ENCODE data around the gene TOMM20.
"Not testable (repeated sequence)": the region's sequence is repeated elsewhere in the genome, so short reads cannot be mapped to it uniquely, and the experiment has no call there.

The TOMM20 gene

GRCh38 chr1:235128456-235129328, at the start of gene TOMM20:
TOMM20 (minus strand) TSS chr1:235128837; CDS start chr1:235128715, 122 bp downstream.
- Mint-ChIP-seq H3K27ac (peak within 1 kb of the TSS; percentile 95), H3K36me3 (ENCODE audit: low read depth) (peaks cover 68% of the 10 kb centered on the region), H3K9me3 (no peaks in the 10 kb centered on the region), H3K27me3 (no peaks in the 10 kb centered on the region), H3K4me3 (peak within 1 kb of the TSS; percentile 98), H3K4me1 (ENCODE audit: low read depth) (peaks cover 38% of the 10 kb centered on the region)
- intact Hi-C loops (cut with micrococcal nuclease), result no loop called here

GRCh38 chr1:235176486-235176885, 47.8 kb upstream of the TOMM20 start:
- Mint-ChIP-seq H3K4me1 (ENCODE audit: low read depth) (no peaks in the 10 kb centered on the region), H3K27ac (no peak overlapping the region)

GRCh38 chr1:235169986-235170385, 41.3 kb upstream of the TOMM20 start:
- peaks cover 82% of the 10 kb centered on the region for H3K36me3 Mint-ChIP-seq (ENCODE audit: low read depth)
- intact Hi-C loops (cut with micrococcal nuclease), result no loop called here
- no peak overlapping the region for H3K27ac Mint-ChIP-seq
- H3K4me1 Mint-ChIP-seq (ENCODE audit: low read depth), result no peaks in the 10 kb centered on the region
- H3K4me3 Mint-ChIP-seq, result no peak overlapping the region
- H3K27me3 Mint-ChIP-seq, result no peaks in the 10 kb centered on the region
- H3K9me3 Mint-ChIP-seq, result no peaks in the 10 kb centered on the region

More at GRCh38 chr1:235176486-235176885, 47.8 kb upstream of the TOMM20 start:
- Mint-ChIP-seq H3K9me3 (no peaks in the 10 kb centered on the region), H3K27me3 (no peaks in the 10 kb centered on the region), H3K4me3 (no peak overlapping the region), H3K36me3 (ENCODE audit: low read depth) (peaks cover 71% of the 10 kb centered on the region)
- intact Hi-C loops (cut with micrococcal nuclease), result no loop called here

GRCh38 chr1:235168375-235168774, 39.7 kb upstream of the TOMM20 start:
- no peaks in the 10 kb centered on the region for H3K27me3 Mint-ChIP-seq
- H3K4me3 Mint-ChIP-seq, result no peak overlapping the region
- H3K27ac Mint-ChIP-seq, result no peak overlapping the region
- H3K36me3 Mint-ChIP-seq (ENCODE audit: low read depth), result peaks cover 66% of the 10 kb centered on the region
- H3K4me1 Mint-ChIP-seq (ENCODE audit: low read depth), result no peaks in the 10 kb centered on the region
- H3K9me3 Mint-ChIP-seq, result no peaks in the 10 kb centered on the region
- intact Hi-C loops (cut with micrococcal nuclease), result no loop called here

GRCh38 chr1:235161685-235162327, 33.2 kb upstream of the TOMM20 start:
- peaks cover 28% of the 10 kb centered on the region for H3K36me3 Mint-ChIP-seq (ENCODE audit: low read depth)
- H3K27me3 Mint-ChIP-seq, result no peaks in the 10 kb centered on the region

GRCh38 chr1:235160957-235161684, 32.5 kb upstream of the TOMM20 start, which contains the start of gene RBM34:
RBM34 (minus strand) TSS chr1:235161250; CDS start chr1:235161226, 24 bp downstream.
- H3K4me3 Mint-ChIP-seq, result peak within 1 kb of the TSS; percentile 85
- peaks cover 28% of the 10 kb centered on the region for H3K36me3 Mint-ChIP-seq (ENCODE audit: low read depth)
- intact Hi-C loops (cut with micrococcal nuclease), result no loop called here
- peaks cover 15% of the 10 kb centered on the region for H3K4me1 Mint-ChIP-seq (ENCODE audit: low read depth)
- H3K9me3 Mint-ChIP-seq, result no peaks in the 10 kb centered on the region
- H3K27me3 Mint-ChIP-seq, result no peaks in the 10 kb centered on the region
- H3K27ac Mint-ChIP-seq, result peak within 1 kb of the TSS; percentile 93

More at GRCh38 chr1:235161685-235162327, 33.2 kb upstream of the TOMM20 start:
- Mint-ChIP-seq H3K27ac (peak overlapping the region; percentile 93), H3K9me3 (no peaks in the 10 kb centered on the region), H3K4me3 (peak overlapping the region; percentile 85), H3K4me1 (ENCODE audit: low read depth) (peaks cover 15% of the 10 kb centered on the region)
- intact Hi-C loops (cut with micrococcal nuclease), result no loop called here

GRCh38 chr1:235160383-235160956, 31.8 kb upstream of the TOMM20 start:
- intact Hi-C loops (cut with micrococcal nuclease), result no loop called here
- H3K27me3 Mint-ChIP-seq, result no peaks in the 10 kb centered on the region
- peak overlapping the region; percentile 93 for H3K27ac Mint-ChIP-seq

GRCh38 chr1:235159930-235160329, 31.3 kb upstream of the TOMM20 start:
- H3K4me3 Mint-ChIP-seq, result peak overlapping the region; percentile 85
- H3K9me3 Mint-ChIP-seq; intact Hi-C loops (cut with micrococcal nuclease); H3K27me3 Mint-ChIP-seq: not testable (repeated sequence)
- H3K27ac Mint-ChIP-seq, result peak overlapping the region; percentile 93
- peaks cover 15% of the 10 kb centered on the region for H3K4me1 Mint-ChIP-seq (ENCODE audit: low read depth)
- peaks cover 22% of the 10 kb centered on the region for H3K36me3 Mint-ChIP-seq (ENCODE audit: low read depth)

More at GRCh38 chr1:235160383-235160956, 31.8 kb upstream of the TOMM20 start:
- Mint-ChIP-seq H3K4me3 (peak overlapping the region; percentile 85), H3K9me3 (no peaks in the 10 kb centered on the region), H3K4me1 (ENCODE audit: low read depth) (peaks cover 15% of the 10 kb centered on the region), H3K36me3 (ENCODE audit: low read depth) (peaks cover 23% of the 10 kb centered on the region)

- H3K4me1 Mint-ChIP-seq (ENCODE audit: low read depth), result peaks cover 15% of the 10 kb centered on the region
- H3K27me3 Mint-ChIP-seq; intact Hi-C loops (cut with micrococcal nuclease); H3K9me3 Mint-ChIP-seq; H3K27ac Mint-ChIP-seq; H3K4me3 Mint-ChIP-seq: not testable (repeated sequence)
- peaks cover 28% of the 10 kb centered on the region for H3K36me3 Mint-ChIP-seq (ENCODE audit: low read depth)
These were observed 30.6 kb upstream of the TOMM20 start for GRCh38 chr1:235159284-235159683.

GRCh38 chr1:235158680-235159079, 30.0 kb upstream of the TOMM20 start:
- no peak overlapping the region for H3K27ac Mint-ChIP-seq
- intact Hi-C loops (cut with micrococcal nuclease), result no loop called here
- H3K4me1 Mint-ChIP-seq (ENCODE audit: low read depth), result peaks cover 15% of the 10 kb centered on the region
- no peaks in the 10 kb centered on the region for H3K9me3 Mint-ChIP-seq
- no peak overlapping the region for H3K4me3 Mint-ChIP-seq
- no peaks in the 10 kb centered on the region for H3K27me3 Mint-ChIP-seq
- peaks cover 35% of the 10 kb centered on the region for H3K36me3 Mint-ChIP-seq (ENCODE audit: low read depth)

GRCh38 chr1:235157150-235157549, 28.5 kb upstream of the TOMM20 start:
- no peaks in the 10 kb centered on the region for H3K27me3 Mint-ChIP-seq
- H3K4me1 Mint-ChIP-seq (ENCODE audit: low read depth), result peaks cover 15% of the 10 kb centered on the region
- no peak overlapping the region for H3K27ac Mint-ChIP-seq
- no peaks in the 10 kb centered on the region for H3K9me3 Mint-ChIP-seq
- intact Hi-C loops (cut with micrococcal nuclease), result no loop called here
- H3K36me3 Mint-ChIP-seq (ENCODE audit: low read depth), result peaks cover 46% of the 10 kb centered on the region
- no peak overlapping the region for H3K4me3 Mint-ChIP-seq

GRCh38 chr1:235156740-235157139, 28.1 kb upstream of the TOMM20 start:
- peaks cover 12% of the 10 kb centered on the region for H3K4me1 Mint-ChIP-seq (ENCODE audit: low read depth)
- peaks cover 46% of the 10 kb centered on the region for H3K36me3 Mint-ChIP-seq (ENCODE audit: low read depth)
- no peak overlapping the region for H3K27ac Mint-ChIP-seq
- H3K9me3 Mint-ChIP-seq, result no peaks in the 10 kb centered on the region
- intact Hi-C loops (cut with micrococcal nuclease), result no loop called here
- no peak overlapping the region for H3K4me3 Mint-ChIP-seq
- no peaks in the 10 kb centered on the region for H3K27me3 Mint-ChIP-seq

GRCh38 chr1:235156265-235156664, 27.6 kb upstream of the TOMM20 start:
- Mint-ChIP-seq H3K4me1 (ENCODE audit: low read depth) (peaks cover 9% of the 10 kb centered on the region), H3K27me3 (no peaks in the 10 kb centered on the region), H3K36me3 (ENCODE audit: low read depth) (peaks cover 46% of the 10 kb centered on the region), H3K4me3 (no peak overlapping the region), H3K9me3 (no peaks in the 10 kb centered on the region), H3K27ac (no peak overlapping the region)
- intact Hi-C loops (cut with micrococcal nuclease), result no loop called here

Measured in dendritic cell treated with granulocyte-macrophage colony-stimulating factor and Interleukin-4, amounts not matched to agents 40 ng/mL and 50 ng/mL, for 4 days (primary cell).